AG09309 (cell line): ENCODE data around the gene EEPD1.
A peak's percentile ranks its signal among the peaks of the same experiment; 100 is the strongest.
"Not testable (repeated sequence)": the region's sequence is repeated elsewhere in the genome, so short reads cannot be mapped to it uniquely, and the experiment has no call there.

Experiments
- DNase-seq: peaks from one replicate; pipeline ENCODE4 v3.0.0-alpha.2; 2010; ENCODE audit warnings: low read depth
- H3K4me3 ChIP-seq: 2 replicates; pipeline ENCODE4 v1.5.1; 2011; ENCODE audit warnings: mild to moderate bottlenecking, low read depth, low read length, moderate library complexity; ENCODE audit not compliant: control insufficient read depth
- CTCF ChIP-seq: IDR thresholded peaks from 2 replicates; pipeline ENCODE4 v1.5.1; 2011; ENCODE audit warnings: mild to moderate bottlenecking, low read depth, low read length, inconsistent platforms; ENCODE audit not compliant: insufficient read depth, control insufficient read depth; ENCODE audit errors: missing control alignments

The EEPD1 gene

GRCh38 chr7:36119005-36119706, 33.9 kb upstream of the EEPD1 start:
- DNase-seq: peak; percentile 94
- no peak overlapping the region for H3K4me3 ChIP-seq
- no peak for TF ChIP-seq CTCF

- H3K4me3 ChIP-seq, DNase-seq: not testable (repeated sequence)
These were observed 32.9 kb upstream of the EEPD1 start for GRCh38 chr7:36119983-36120646.

- H3K4me3 ChIP-seq, DNase-seq: not testable (repeated sequence)
These were observed 27.4 kb upstream of the EEPD1 start for GRCh38 chr7:36125630-36126029.

- peak; percentile 19 for TF ChIP-seq CTCF
- DNase-seq: no peak
- H3K4me3 ChIP-seq: no peak overlapping the region
These were observed 25.8 kb upstream of the EEPD1 start for GRCh38 chr7:36127075-36127740.

GRCh38 chr7:36128448-36129047, 24.5 kb upstream of the EEPD1 start:
- H3K4me3 ChIP-seq: no peak overlapping the region
- TF ChIP-seq CTCF: peak; percentile 63
- DNase-seq: peak; percentile 68

GRCh38 chr7:36129048-36129534, 24.0 kb upstream of the EEPD1 start:
- H3K4me3 ChIP-seq: no peak overlapping the region
- TF ChIP-seq CTCF: no peak
- no peak for DNase-seq

GRCh38 chr7:36130236-36130945, 22.7 kb upstream of the EEPD1 start:
- TF ChIP-seq CTCF: no peak
- H3K4me3 ChIP-seq: no peak overlapping the region
- no peak for DNase-seq
